ENCODE data around the gene MFGE8.
A peak's percentile ranks its signal among the peaks of the same experiment; 100 is the strongest.
"Not testable (repeated sequence)": the region's sequence is repeated elsewhere in the genome, so short reads cannot be mapped to it uniquely, and the experiment has no call there.

The MFGE8 gene, protein sequence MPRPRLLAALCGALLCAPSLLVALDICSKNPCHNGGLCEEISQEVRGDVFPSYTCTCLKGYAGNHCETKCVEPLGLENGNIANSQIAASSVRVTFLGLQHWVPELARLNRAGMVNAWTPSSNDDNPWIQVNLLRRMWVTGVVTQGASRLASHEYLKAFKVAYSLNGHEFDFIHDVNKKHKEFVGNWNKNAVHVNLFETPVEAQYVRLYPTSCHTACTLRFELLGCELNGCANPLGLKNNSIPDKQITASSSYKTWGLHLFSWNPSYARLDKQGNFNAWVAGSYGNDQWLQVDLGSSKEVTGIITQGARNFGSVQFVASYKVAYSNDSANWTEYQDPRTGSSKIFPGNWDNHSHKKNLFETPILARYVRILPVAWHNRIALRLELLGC

DNA sequence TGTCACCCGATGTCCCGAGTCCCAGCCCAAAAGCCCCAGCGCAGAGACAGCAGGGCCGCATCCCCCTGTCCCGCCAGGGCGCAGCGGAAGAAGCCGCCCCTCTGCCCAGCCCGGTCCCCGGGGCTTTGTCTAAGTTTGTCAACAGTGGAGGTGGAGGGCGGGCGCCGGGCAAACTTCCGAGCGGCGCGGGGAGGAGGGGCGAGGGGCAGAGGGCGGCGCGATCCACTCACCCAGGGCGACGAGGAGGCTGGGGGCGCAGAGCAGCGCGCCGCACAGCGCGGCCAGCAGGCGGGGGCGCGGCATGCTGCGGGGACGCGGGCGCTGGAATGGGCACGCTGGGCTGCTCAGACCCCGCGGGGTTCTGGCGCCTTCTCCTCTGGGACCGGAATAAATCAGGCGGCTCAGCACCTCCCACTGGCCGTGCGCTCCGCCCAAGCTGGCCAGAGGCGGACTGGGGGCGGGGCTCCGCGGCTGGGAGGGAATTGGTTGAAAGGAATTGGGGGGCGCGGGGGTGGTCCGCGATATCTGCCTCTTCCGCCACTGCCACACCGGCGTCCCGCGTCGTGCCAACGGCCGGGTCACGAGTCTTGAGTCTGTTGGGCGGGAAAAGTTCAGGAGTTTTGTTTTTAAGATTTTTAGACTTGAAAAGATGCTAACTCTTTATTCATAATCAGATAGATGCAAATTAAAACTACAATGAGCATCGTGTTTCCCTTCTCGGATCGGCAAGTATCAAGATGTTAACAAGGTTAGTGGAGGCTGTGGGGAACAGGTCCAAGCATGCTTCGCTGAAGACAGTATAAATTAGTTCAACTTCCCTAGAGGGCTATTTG, at the start of gene MFGE8:
TSS of gene MFGE8 (minus strand) at position 363 of the 833 bp plus-strand sequence. CDS start at position 303, 60 bp downstream.
- DNase-seq (peak; percentile 86), ATAC-seq (peak; percentile 87)

DNA sequence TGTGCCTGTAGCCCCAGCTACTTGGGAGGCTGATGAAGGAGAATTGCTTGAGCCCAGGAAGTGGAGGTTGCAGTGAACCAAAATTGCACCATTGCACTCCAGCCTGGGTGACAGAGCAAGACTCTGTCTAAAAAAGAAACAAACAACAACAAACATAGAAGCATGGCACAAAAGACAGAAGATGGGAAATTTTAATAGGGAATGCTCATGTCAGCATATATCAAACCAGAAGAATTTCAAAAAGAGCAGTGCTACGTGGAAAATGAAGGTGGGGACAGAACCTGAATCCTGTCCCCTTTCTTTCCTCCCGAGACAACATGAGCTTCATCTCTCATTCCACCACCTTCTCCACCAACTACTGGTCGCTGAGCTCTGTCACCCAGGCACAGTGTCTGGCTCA, 46.3 kb upstream of the MFGE8 start:
- ATAC-seq (no peak), DNase-seq (no peak)

DNA sequence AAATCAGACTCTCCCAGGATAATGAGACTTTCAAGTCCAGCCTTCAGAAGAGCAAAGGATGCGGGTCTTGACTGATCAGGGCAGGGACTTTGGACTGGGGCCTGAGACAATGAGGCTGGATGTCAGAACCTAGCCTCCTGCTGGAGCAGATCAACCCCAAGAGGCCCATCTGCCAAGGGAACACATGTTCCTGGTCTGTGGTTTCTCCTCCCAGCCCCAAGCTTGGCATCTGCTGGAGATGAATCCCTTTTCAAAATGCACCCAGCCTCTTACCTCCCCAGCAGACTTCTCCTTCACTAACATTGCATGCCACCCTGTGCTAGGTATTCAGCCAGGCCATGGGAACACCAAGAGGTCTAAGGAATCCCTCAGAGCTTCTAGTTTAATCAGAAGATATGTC, 43.7 kb upstream of the MFGE8 start:
- DNase-seq = no peak

DNA sequence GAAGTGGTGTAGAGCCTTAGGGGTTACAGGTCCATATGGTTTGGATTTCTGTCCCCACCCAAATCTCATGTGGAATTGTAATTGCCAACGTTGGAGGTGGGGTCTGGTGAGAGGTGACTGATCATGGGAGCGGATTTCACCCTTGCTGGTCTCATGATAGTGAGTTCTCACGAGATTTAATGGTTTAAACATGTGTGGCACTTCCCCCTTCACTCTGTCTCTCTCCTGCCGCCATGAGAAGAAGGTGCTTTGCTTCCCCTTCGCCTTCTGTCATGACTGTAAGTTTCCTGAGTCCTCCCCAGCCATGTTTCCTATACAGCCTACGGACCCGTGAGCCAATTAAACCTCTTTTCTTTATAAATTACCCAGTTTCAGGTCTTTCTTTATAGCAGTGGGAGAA, 43.1 kb upstream of the MFGE8 start:
- no peak for DNase-seq
- ATAC-seq = no peak

More for the DNA sequence above, 43.7 kb upstream of the MFGE8 start:
- no peak for ATAC-seq

DNA sequence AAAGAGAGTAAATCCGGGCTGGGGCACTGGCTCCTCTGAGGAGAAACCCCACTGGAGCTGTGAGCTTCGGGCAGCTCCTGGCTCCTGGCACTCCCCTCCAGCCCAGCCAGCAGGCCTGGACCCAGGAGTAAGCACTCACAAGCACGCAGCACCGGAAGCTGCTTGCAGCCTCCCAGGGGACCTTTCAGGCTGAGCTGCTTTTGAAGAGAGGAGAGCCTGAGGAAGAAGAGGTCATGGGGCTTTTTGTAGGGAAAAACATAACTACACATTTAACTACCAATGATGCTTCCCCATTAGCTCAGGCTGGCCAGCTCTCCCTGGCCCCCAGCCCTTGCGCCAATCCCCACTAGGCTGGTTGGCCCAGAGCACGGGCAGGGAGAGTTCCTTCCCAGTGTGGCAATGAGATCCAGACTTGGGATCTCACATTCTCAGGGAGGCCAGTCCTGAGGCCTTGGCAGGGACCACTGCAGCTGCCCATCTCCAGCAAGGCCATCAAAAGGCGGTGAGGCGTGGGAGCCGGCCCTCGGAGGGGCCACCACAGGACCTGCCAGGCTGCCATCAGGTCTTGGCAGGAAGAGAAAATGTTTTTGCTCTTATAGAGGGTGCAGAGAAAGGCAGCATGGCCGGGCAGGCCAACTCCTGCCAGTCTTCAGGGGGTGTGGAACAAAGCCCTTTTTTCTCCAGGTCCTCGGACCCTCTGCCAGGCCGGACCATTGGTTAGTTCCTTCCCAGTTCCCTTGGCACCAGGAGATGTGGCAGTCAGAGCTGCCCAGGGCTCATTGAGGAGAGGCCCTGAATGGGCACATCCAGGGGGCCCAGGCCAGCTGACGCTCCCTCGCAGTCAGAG, 41.5 kb upstream of the MFGE8 start:
- DNase-seq = no peak
- no peak for ATAC-seq

DNA sequence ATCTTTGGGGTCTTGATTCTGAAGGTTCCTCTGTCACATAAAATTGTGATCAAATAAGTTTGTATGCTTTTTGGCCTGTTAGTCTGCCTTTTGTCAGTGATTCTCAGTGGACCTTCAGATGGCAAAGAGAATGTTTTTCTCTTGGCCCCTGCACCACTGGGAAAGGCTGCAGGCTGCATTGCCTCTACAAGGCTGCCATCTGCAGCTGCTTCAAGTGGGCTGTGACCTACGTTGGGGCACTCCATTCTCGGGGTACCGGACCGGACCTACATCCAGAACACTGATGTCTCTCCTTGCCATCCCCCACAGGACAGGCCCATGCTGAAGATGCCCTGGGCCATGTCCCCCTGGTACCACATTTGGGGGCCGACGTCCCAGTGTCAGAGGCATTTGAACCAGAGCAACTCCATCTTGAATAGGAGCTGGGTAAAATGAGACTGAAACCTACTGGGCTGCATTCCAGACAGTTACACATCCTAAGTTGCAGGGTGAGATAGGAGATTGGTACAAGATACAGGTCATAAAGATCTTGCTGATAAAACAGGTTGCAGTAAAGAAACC, 37.5 kb upstream of the MFGE8 start:
- no peak for ATAC-seq
- no peak for DNase-seq

DNA sequence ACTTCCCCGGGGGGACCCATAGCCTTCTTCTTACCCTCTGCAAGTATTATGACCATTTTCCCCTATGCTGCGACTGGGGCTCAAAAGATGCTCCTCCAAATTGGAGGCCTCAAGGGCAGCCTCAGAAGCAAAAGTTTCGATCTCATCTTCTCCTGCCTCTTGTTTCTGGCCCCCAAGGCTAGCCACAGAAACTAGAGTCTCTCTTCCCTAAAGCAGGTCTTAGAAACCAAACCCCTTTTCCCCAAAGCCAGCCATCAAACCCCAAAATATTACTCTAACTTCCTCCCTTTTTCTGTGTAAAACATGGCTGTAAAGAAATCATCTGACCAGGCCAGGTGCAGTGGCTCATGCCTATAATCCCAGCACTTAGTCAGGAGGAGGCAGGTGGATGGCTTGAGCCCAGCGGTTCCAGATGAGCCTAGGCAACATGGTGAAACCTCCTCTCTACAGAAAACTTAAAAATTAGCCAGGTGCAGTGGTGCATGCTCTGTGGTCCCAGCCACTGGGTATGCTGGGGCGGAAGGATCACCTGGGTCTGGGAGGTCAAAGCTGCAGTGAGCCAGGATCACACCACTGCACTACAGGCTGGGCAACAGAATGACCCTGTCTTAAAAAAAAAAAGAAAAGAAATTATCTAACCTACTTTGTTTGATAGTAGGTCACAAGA, 36.7 kb upstream of the MFGE8 start:
- no peak for ATAC-seq
- no peak for DNase-seq

DNA sequence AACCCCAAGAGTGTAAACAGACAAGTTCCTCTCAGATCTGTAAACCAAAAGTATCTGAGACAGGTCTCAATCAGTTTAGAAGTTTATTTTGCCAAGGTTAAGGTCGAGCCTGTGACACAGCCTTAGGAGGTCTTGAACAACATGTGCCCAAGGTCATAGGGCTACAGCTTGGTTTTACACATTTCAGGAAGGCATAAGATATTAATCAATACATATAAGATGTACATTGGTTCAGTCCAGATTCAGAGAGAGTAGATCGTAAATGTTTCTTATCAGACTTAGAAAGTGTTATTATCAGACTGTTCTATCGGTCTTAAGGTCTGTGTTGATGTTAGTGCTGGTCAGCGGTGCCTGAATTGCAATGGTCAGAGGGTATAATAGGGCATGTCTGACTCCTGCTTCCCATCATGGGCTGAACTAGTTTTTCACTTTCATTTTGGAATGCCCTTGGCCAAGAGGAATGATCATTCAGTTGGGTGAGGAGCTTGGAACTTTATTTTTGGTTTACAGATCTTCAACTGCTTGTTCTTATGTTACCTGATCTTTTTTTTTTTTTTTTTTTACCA, 27.0 kb upstream of the MFGE8 start:
- ATAC-seq (no peak), DNase-seq (no peak)

DNA sequence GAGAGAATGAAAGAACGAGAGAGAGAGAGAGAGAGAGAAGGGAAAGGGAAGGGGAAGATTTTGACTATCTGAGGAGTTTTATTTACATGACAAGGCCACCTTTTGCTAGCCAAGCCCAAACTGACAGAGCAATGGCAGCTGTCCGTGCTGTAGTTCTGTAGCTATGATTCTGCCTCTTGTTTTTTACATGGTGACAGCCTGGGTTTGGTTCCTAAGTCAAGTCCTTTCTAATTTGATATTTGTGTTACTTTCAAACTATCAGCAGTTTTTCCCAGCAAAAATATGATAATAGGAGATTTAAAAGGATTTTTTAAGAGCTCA, 26.3 kb upstream of the MFGE8 start:
- DNase-seq = no peak
- ATAC-seq = no peak

DNA sequence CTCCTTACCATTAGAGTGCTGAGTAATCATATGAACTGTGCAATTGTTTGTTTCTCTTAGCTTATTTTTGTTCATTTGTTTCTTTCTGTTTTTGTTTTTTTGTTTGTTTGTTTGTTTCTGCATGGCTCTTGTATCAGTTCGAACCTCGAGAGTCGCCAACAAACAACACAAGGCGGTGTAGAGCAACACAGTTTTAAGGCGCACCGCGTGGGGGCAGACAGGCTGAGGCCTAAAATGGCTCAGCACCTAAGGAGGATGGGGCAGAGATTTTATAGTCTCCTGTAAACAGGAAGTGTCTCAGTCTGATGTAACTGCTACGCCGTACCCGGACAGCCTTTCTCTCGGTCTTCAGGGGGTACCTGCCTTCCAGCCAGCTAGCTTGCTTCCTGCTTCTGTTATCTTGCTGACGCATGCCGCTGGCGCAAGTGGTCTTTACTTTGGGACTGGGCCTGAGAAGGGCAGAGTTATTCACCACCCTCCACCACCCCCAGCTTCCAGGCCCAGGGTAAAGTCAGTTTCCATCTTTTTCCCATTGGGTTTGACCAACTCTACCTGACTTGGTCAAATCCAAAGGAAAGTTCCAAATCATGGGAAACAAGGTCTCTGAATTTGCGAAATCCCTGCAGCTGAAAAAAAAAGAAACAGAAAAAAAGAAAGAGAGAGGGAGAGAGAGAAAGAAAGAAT, 25.8 kb upstream of the MFGE8 start:
- ATAC-seq (no peak), DNase-seq (no peak)

DNA sequence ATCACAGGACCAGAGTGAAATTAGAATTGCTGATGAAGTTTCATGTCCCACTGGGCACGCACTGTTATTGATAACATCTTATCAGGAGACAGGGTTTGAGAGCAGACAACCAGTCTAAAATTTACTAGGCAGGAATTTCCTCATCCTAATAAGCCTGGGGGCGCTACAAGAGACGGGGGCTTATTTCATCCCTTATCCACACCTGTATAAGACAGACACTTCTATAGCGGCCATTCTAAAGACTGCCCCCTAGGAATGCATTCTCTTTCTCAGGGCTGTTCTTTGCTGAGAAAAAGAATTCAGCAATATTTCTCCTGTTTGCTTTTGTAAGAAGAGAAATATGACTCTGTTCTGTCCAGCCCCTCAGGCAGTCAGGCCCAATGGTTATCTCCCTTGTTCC, 21.3 kb upstream of the MFGE8 start:
- not testable (repeated sequence) for DNase-seq, ATAC-seq

DNA sequence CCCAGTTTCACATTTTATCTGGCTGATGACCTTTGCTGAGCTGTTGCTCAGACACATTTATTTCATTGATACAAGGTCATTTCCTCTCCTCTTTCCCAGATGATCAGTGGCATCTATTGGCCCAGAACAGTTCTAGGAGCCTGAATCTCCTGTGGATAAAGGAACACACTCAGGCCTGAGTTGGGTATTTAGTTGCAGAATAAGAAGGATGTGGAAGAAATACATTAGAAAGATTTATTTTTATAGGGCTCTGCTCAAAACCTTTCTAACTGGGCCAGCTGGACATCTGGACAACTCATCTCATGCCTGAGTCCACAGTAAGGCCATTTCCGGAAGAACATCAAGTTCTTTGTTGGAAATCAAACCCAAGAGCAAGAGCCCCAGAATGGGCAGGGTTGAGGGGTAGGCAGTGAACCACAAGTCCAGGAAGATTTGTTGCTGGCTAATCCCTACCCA, 19.7 kb upstream of the MFGE8 start:
- no peak for ATAC-seq
- DNase-seq = no peak

DNA sequence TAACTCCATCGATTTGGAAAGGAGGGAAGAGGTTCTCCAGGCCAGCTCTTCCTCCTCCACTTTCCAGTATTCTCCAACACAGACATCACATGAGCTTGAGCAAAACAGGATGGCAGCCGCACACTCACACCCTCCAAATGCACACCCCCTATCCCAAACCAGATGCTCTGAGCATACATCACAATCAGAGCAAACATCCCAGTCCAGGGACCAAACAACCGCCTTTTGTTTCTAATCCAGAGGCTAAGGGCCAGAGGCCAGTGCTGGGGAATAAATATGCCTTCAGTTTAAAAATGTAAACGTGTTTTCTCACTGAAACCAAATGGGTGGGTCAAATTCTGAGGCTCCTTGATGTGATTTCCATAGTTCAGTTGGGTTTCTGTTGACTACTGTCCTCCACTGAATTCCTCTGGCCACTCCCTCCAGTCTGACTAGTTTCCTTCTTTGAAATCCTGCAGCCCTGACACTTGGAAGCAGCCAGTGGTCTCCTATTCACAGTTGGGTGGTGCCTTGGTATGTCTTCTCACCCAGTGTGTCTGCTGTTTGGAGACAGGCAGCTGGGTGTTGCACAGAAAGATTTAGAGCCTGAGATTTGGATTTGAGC, 19.2 kb upstream of the MFGE8 start:
- DNase-seq (no peak), ATAC-seq (no peak)

DNA sequence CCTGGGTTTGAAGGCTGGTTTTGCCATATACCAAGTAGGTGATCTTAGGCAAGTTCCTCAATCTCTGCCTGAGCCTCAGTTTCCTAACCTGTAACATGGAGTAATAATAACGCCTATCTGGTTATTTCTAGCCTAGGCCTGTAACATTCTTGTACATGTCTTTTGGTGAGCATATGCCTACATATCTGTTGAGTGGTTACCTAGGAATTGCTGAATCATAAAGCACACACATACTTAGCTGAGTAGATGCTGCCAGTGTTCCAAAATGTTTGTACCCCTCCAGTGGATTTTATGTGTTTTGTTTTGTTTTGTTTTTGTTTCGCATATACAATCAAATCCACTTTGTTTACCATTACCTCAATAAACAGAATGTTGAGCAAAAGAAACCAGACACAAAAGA, 17.4 kb upstream of the MFGE8 start:
- DNase-seq = no peak
- no peak for ATAC-seq

DNA sequence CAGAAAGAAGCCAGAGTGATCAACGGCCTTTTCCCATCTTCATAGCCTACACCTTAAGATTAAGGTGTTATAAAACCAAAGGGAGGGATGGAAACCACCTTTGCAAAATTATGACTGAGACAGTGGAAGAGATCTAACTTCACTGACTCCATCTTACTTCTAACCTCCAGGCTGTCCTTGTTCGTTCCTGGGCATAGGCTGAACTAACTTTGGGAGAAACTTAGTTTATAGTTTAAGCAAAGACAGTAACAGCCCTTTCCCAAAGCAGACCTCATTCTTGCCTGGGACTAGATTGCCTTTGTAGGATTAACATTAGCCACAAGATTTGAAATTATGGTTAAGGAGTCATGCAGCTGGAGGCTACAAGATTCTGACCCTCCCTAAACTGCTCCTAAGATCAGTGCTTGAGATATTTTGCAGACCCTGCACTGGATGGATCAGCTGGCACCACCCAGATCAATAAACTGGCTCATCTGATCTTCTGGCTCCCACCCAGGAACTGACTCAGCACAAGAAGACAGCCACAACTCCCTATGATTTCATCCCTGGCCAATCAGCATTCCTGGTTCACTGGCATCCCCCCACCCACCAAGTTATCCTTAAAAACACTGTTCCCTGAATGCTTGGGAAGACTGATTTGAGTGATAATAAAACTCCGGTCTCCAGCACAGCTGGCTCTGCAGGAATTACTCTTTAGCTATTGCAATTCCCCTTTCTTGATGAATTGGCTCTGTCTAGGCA, 16.3 kb upstream of the MFGE8 start:
- ATAC-seq, DNase-seq: not testable (repeated sequence)

DNA sequence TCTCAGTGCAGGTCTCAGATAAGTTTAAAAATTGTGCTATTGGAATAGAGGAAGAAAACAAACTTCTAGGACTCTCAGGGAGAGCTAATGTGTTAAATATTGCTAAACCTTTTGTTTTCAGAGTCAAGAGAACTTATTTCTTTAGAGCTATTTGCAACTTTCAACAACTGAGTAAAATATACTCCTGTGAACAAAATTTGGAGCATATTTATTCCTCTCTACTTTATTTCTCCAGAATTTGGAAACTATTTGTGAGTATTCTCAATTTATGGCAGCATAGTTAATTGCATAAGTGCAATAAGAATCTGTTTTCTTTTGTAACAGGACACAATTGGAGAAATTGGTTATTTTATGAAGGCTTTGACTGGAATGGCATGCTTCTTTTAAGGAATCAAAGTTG, 15.0 kb upstream of the MFGE8 start:
- not testable (repeated sequence) for DNase-seq, ATAC-seq

DNA sequence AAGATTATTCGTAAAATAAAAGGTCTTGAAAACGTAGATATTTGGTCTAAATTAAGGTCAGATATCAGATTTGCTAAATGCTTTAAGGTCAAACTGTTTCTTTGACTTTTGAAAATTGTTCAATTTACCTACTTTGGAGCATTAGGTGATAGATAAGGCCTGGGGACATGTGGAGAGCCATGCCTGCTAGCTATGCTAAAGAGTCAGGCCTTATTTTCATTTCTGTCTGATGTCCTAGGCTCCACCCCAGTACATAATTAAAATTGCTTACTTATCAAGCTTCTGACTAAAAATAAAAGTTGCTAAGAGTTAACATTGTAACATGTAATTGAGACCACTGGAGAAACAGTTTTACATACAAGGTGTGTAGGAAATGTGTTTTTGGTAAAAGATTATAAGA, 12.5 kb upstream of the MFGE8 start:
- ATAC-seq, DNase-seq: not testable (repeated sequence)

DNA sequence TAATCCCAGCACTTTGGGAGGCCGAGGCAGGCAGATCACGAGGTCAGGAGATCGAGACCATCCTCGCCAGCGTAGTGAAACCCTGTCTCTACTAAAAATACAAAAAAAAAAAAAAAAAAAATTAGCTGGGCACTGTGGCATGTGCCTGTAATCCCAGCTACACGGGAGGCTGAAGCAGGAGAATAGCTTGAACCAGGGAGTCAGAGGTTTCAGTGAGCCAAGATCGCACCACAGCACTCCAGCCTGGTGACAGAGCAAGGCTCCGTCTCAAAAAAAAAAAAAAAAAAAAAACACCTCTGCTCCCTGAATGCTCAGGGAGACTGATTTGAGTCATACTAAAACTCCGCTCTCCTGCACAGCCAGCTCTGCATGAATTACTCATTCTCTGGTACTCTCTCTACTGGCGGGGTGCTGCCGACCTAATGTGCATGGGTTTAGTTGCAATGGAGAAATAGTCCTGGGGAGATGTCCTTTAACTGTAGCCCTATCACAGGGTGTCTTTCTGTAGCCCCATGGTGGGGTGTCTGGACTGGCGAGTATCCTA, 7.8 kb upstream of the MFGE8 start:
- not testable (repeated sequence) for DNase-seq
- peak; percentile 73 for ATAC-seq
